Liver (tissue), 9 donors: ENCODE measurements around the gene FCGR2B. TPM values are rescaled to one million over a fixed set of nuclear protein-coding genes. Genes with fewer than 3 reads are reported as not detected.
A peak's percentile ranks its signal among the peaks of the same experiment; 100 is the strongest.
"Not testable (repeated sequence)": the region's sequence is repeated elsewhere in the genome, so short reads cannot be mapped to it uniquely, and the experiment has no call there.

Experiments used
- DNase-seq: peaks from one replicate; pipeline ENCODE4 v3.0.0-alpha.2; 2017; ENCODE audit warnings: low spot score
- H3K27ac ChIP-seq, 2 donors: one replicate each; pipeline ENCODE4 v1.7.0; 2013; ENCODE audit warnings: inconsistent platforms in 2 of 2, low read length in 2 of 2, control low read depth in 1 of 2, low read depth in 1 of 2, mild to moderate bottlenecking in 1 of 2
- H3K27me3 ChIP-seq, 4 donors: one replicate each; pipeline versions ENCODE4 v1.6.1 to v1.7.0; 2013; ENCODE audit warnings: low read length in 3 of 4, inconsistent platforms in 1 of 4, mild to moderate bottlenecking in 1 of 4, moderate library complexity in 1 of 4; ENCODE audit not compliant: control insufficient read depth in 4 of 4, insufficient read depth in 4 of 4
- H3K36me3 ChIP-seq, 4 donors: one replicate each; pipeline versions ENCODE4 v1.6.1 to v1.7.0; 2013; ENCODE audit warnings: low read length in 3 of 4, mild to moderate bottlenecking in 3 of 4, low read depth in 1 of 4, moderate library complexity in 1 of 4; ENCODE audit not compliant: control insufficient read depth in 4 of 4, insufficient read depth in 3 of 4
- H3K4me1 ChIP-seq, 4 donors: one replicate each; pipeline versions ENCODE4 v1.6.1 to v1.7.0; 2013; ENCODE audit warnings: low read length in 3 of 4, mild to moderate bottlenecking in 3 of 4, moderate library complexity in 1 of 4; ENCODE audit not compliant: control insufficient read depth in 4 of 4, insufficient read depth in 4 of 4
- H3K4me3 ChIP-seq, 3 donors: one replicate each; pipeline versions ENCODE4 v1.6.1 to v1.7.0; 2013; ENCODE audit warnings: low read length in 3 of 3, control low read depth in 1 of 3, low read depth in 1 of 3, mild to moderate bottlenecking in 1 of 3
- H3K9ac ChIP-seq, 2 donors: one replicate each; pipeline ENCODE4 v1.7.0; 2013; ENCODE audit warnings: low read length in 2 of 2, mild to moderate bottlenecking in 2 of 2, moderate library complexity in 2 of 2, control low read depth in 1 of 2, low read depth in 1 of 2
- H3K9me3 ChIP-seq, 4 donors: one replicate each; pipeline versions ENCODE4 v1.6.1 to v1.7.0; 2013; ENCODE audit warnings: low read length in 3 of 4; ENCODE audit not compliant: control insufficient read depth in 4 of 4
- CTCF ChIP-seq: fragments of 150-350 bp; IDR thresholded peaks from 2 replicates; pipeline ENCODE4 v1.5.1; 2017; ENCODE audit warnings: improper control_type of control experiment, low read depth, low read length; ENCODE audit not compliant: missing input control
- RAD21 ChIP-seq, 2 donors: IDR thresholded peaks; 2 replicates each; pipeline ENCODE4 v1.6.1; 2016; ENCODE audit warnings: antibody characterized with exemption in 2 of 2, mild to moderate bottlenecking in 2 of 2
- WGBS: extraction: QIAGEN DNeasy Blood & Tissue Kit; methylation state at CpG from one replicate; pipeline ENCODE4 v1.1.7; 2013; 5-methylcytosine and 5-hydroxymethylcytosine counted together
- polyA plus RNA-seq, 2 donors: library from polyadenylated mRNA; stranded (reverse) in 1 of 2; unstranded in 1 of 2; fragments of 200-250 nt in 1 of 2; fragments of >200 nt in 1 of 2; fragmentation: Nextera tagmentation in 1 of 2; extraction: Ambion mirVana in 1 of 2; gene quantifications; one replicate each; pipeline versions ENCODE4 v1.2.1 to v1.2.3, GENCODE V29; 2013 to 2015
- total RNA-seq, 2 donors: library from RNA; depleted of rRNA; stranded (reverse); fragments of >200 nt; gene quantifications; one replicate each; pipeline ENCODE4 v1.2.3, GENCODE V29; 2014
- donor health status: healthy.
- donor health status: healthy.
- donor health status: healthy.
- donor health status: healthy.
- donor health status: healthy.

FCGR2B gene
- total and polyA plus RNA-seq, 4 donors = 7.9 to 39.5 (median 25.0) TPM

DNA sequence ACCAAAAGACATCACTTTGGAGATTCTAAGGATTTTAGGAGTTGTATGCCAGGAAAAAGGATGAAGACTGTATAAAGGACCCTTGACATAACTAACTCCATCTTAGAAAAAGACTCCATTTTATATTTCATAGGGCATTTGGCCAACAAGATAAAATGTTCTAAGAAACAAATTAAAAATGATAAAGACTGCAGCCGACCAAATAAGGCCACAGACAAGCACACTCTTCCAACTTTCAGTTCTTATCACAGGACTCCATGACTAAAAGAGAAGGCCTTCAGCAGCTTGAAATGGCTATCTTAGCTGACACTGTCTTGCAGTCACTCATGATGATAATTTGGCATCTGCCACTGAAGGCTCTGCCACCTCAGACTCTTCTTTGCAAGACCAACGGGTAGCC is 23.7 kb upstream of the FCGR2B start:
- not testable (repeated sequence) for DNase-seq, H3K4me1 ChIP-seq, H3K9ac ChIP-seq, H3K27ac ChIP-seq, H3K4me3 ChIP-seq, H3K36me3 ChIP-seq, H3K9me3 ChIP-seq, H3K27me3 ChIP-seq
- 79% methylated on average over 2 of the region's 2 CpGs for WGBS

GRCh38 chr1:161642697-161643096 is 20.2 kb upstream of the FCGR2B start:
- H3K4me3 ChIP-seq, H3K9me3 ChIP-seq, H3K27me3 ChIP-seq, H3K4me1 ChIP-seq, H3K27ac ChIP-seq, H3K9ac ChIP-seq, DNase-seq, H3K36me3 ChIP-seq: not testable (repeated sequence)
- TF ChIP-seq RAD21 (IDR thresholded peaks at IDR 0.05) = peak in 1 of 2 donors; percentile 15
- WGBS = no CpG with 5 or more reads among the region's 1 CpG

DNA sequence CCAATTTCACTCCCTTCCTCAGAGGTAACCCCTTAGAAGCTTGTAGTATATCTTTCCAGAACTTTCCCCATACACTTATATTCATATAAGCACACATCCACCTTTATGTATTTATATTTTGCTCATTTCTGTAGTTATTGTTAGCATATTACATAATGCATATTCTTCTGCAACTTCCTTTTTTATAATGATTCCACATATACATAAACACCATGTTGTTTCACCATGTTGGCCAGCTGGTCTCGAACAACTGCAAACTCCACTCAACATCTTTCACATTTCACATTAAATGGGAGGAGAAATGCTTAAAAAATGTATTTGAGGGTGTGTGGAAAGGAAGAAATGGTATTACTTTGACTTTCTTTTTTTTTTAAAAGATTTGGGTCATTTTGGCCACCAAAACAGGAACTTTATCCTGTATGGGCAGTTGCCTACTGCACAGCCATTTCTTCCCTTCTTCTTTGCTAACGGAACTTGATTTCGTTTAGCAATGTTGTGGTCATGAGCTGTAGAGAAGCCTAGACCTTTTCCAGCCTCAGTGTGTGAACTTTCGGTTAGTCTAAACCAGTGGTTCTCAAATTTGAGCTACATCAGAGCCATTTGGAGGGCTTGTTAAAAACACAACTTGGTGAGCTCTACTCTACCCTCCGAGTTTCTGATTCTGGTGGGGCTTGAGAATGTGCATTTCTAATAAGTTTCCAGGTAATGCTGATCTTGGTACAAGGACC is 19.3 kb upstream of the FCGR2B start:
- not testable (repeated sequence) for H3K4me1 ChIP-seq, H3K4me3 ChIP-seq, H3K27ac ChIP-seq, H3K36me3 ChIP-seq, H3K9me3 ChIP-seq, H3K27me3 ChIP-seq, H3K9ac ChIP-seq
- DNase-seq = peak; percentile 5
- 76% methylated on average over 3 of the region's 5 CpGs for WGBS

- H3K36me3 ChIP-seq, DNase-seq, H3K4me1 ChIP-seq, H3K27me3 ChIP-seq, H3K27ac ChIP-seq, H3K4me3 ChIP-seq, H3K9me3 ChIP-seq, H3K9ac ChIP-seq: not testable (repeated sequence)
- 58% methylated on average over 1 of the region's 1 CpG for WGBS
These were observed 18.1 kb upstream of the FCGR2B start for GRCh38 chr1:161644855-161645254.

- TF ChIP-seq RAD21 (IDR thresholded peaks at IDR 0.05) = peak; percentile 70 to 79
- peak; percentile 43 for TF ChIP-seq CTCF
- not testable (repeated sequence) for H3K9ac ChIP-seq, H3K27me3 ChIP-seq, H3K4me1 ChIP-seq, H3K36me3 ChIP-seq, H3K4me3 ChIP-seq, H3K9me3 ChIP-seq, H3K27ac ChIP-seq
- DNase-seq = peak; percentile 37
- 36% methylated on average over 11 of the region's 13 CpGs for WGBS
These were observed 15.2 kb upstream of the FCGR2B start for GRCh38 chr1:161647507-161648360.

DNA sequence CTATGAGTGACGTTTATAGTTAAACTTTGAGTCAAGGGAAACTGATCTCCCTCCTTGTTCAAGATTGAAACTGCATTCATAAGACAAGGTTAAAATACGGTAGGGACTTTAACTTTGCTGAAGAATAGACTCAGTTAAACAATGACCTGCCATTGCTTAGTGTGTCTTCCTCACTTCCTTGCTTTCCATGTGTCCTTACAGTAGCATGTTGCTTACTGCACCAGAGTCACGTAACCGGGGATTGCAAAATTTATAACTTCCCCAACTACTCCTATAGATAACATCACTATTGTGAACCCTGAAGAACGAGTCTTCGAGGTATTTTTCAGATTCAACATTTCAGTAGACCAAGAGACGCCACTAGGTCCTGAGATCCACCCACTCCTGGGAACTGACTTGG is 9.4 kb upstream of the FCGR2B start:
- H3K4me1 ChIP-seq, H3K4me3 ChIP-seq, H3K9ac ChIP-seq, H3K27me3 ChIP-seq, DNase-seq, H3K9me3 ChIP-seq, H3K27ac ChIP-seq, H3K36me3 ChIP-seq: not testable (repeated sequence)
- WGBS = 14% methylated on average over 2 of the region's 7 CpGs

- not testable (repeated sequence) for H3K4me1 ChIP-seq, H3K27me3 ChIP-seq, H3K27ac ChIP-seq, H3K9me3 ChIP-seq, H3K36me3 ChIP-seq, H3K4me3 ChIP-seq, H3K9ac ChIP-seq
- peak; percentile 21 for DNase-seq
- 39% methylated on average over 6 of the region's 6 CpGs for WGBS
These were observed 9.0 kb upstream of the FCGR2B start for GRCh38 chr1:161653971-161654370.
